ENCODE results near the gene PEX10.

The PEX10 gene

GRCh38 chr1:2400576-2400909, 11.8 kb downstream of the PEX10 start:
- H3K27ac ChIP-seq (ENCODE audit: insufficient read depth, low read length, poor library complexity, severe bottlenecking) = no peak overlapping the region
- H3K36me3 ChIP-seq (ENCODE audit: control insufficient read depth, insufficient read depth, low read length) = peaks cover 85% of the 10 kb centered on the region
- H3K4me1 ChIP-seq (ENCODE audit: control insufficient read depth, insufficient read depth, low read length, poor library complexity, severe bottlenecking) = no peaks in the 10 kb centered on the region
- DNase-seq = no peak
- no peak overlapping the region for H3K4me3 ChIP-seq (ENCODE audit: insufficient read depth, low read depth, low read length, poor library complexity, severe bottlenecking)
- no peaks in the 10 kb centered on the region for H3K27me3 ChIP-seq (replicated peaks; ENCODE audit: control insufficient read depth, insufficient read depth, low read length, poor library complexity, severe bottlenecking)
- no peaks in the 10 kb centered on the region for H3K9me3 ChIP-seq (ENCODE audit: control insufficient read depth, low read length)

GRCh38 chr1:2399890-2400575, 12.3 kb downstream of the PEX10 start:
- H3K4me1 ChIP-seq (ENCODE audit: control insufficient read depth, insufficient read depth, low read length, poor library complexity, severe bottlenecking) = no peaks in the 10 kb centered on the region
- no peaks in the 10 kb centered on the region for H3K27me3 ChIP-seq (replicated peaks; ENCODE audit: control insufficient read depth, insufficient read depth, low read length, poor library complexity, severe bottlenecking)
- H3K4me3 ChIP-seq (ENCODE audit: insufficient read depth, low read depth, low read length, poor library complexity, severe bottlenecking) = no peak overlapping the region
- DNase-seq = no peak
- H3K9me3 ChIP-seq (ENCODE audit: control insufficient read depth, low read length) = no peaks in the 10 kb centered on the region
- no peak overlapping the region for H3K27ac ChIP-seq (ENCODE audit: insufficient read depth, low read length, poor library complexity, severe bottlenecking)
- H3K36me3 ChIP-seq (ENCODE audit: control insufficient read depth, insufficient read depth, low read length) = peaks cover 80% of the 10 kb centered on the region

GRCh38 chr1:2398871-2399270, 13.5 kb downstream of the PEX10 start:
- DNase-seq = no peak
- H3K4me3 ChIP-seq (ENCODE audit: insufficient read depth, low read depth, low read length, poor library complexity, severe bottlenecking) = no peak overlapping the region
- peaks cover 3% of the 10 kb centered on the region for H3K4me1 ChIP-seq (ENCODE audit: control insufficient read depth, insufficient read depth, low read length, poor library complexity, severe bottlenecking)
- no peaks in the 10 kb centered on the region for H3K9me3 ChIP-seq (ENCODE audit: control insufficient read depth, low read length)
- no peak overlapping the region for H3K27ac ChIP-seq (ENCODE audit: insufficient read depth, low read length, poor library complexity, severe bottlenecking)
- peaks cover 76% of the 10 kb centered on the region for H3K36me3 ChIP-seq (ENCODE audit: control insufficient read depth, insufficient read depth, low read length)
- no peaks in the 10 kb centered on the region for H3K27me3 ChIP-seq (replicated peaks; ENCODE audit: control insufficient read depth, insufficient read depth, low read length, poor library complexity, severe bottlenecking)

GRCh38 chr1:2397007-2397679, 15.2 kb downstream of the PEX10 start:
- H3K4me3 ChIP-seq (ENCODE audit: insufficient read depth, low read depth, low read length, poor library complexity, severe bottlenecking) = no peak overlapping the region
- no peaks in the 10 kb centered on the region for H3K9me3 ChIP-seq (ENCODE audit: control insufficient read depth, low read length)
- peaks cover 60% of the 10 kb centered on the region for H3K36me3 ChIP-seq (ENCODE audit: control insufficient read depth, insufficient read depth, low read length)
- H3K27ac ChIP-seq (ENCODE audit: insufficient read depth, low read length, poor library complexity, severe bottlenecking) = no peak overlapping the region
- no peaks in the 10 kb centered on the region for H3K27me3 ChIP-seq (replicated peaks; ENCODE audit: control insufficient read depth, insufficient read depth, low read length, poor library complexity, severe bottlenecking)
- H3K4me1 ChIP-seq (ENCODE audit: control insufficient read depth, insufficient read depth, low read length, poor library complexity, severe bottlenecking) = peaks cover 14% of the 10 kb centered on the region
- no peak for DNase-seq

GRCh38 chr1:2396476-2396875, 15.9 kb downstream of the PEX10 start:
- no peaks in the 10 kb centered on the region for H3K27me3 ChIP-seq (replicated peaks; ENCODE audit: control insufficient read depth, insufficient read depth, low read length, poor library complexity, severe bottlenecking)
- no peak overlapping the region for H3K4me3 ChIP-seq (ENCODE audit: insufficient read depth, low read depth, low read length, poor library complexity, severe bottlenecking)
- no peak for DNase-seq
- no peak overlapping the region for H3K27ac ChIP-seq (ENCODE audit: insufficient read depth, low read length, poor library complexity, severe bottlenecking)
- H3K36me3 ChIP-seq (ENCODE audit: control insufficient read depth, insufficient read depth, low read length) = peaks cover 54% of the 10 kb centered on the region
- H3K9me3 ChIP-seq (ENCODE audit: control insufficient read depth, low read length) = no peaks in the 10 kb centered on the region
- peaks cover 15% of the 10 kb centered on the region for H3K4me1 ChIP-seq (ENCODE audit: control insufficient read depth, insufficient read depth, low read length, poor library complexity, severe bottlenecking)

- DNase-seq = no peak
- H3K4me1 ChIP-seq (ENCODE audit: control insufficient read depth, insufficient read depth, low read length, poor library complexity, severe bottlenecking) = peaks cover 15% of the 10 kb centered on the region
- peaks cover 54% of the 10 kb centered on the region for H3K36me3 ChIP-seq (ENCODE audit: control insufficient read depth, insufficient read depth, low read length)
- H3K4me3 ChIP-seq (ENCODE audit: insufficient read depth, low read depth, low read length, poor library complexity, severe bottlenecking) = no peak overlapping the region
- H3K9me3 ChIP-seq (ENCODE audit: control insufficient read depth, low read length) = no peaks in the 10 kb centered on the region
- H3K27me3 ChIP-seq (replicated peaks; ENCODE audit: control insufficient read depth, insufficient read depth, low read length, poor library complexity, severe bottlenecking) = no peaks in the 10 kb centered on the region
- no peak overlapping the region for H3K27ac ChIP-seq (ENCODE audit: insufficient read depth, low read length, poor library complexity, severe bottlenecking)
Measured at GRCh38 chr1:2396059-2396458, 16.3 kb downstream of the PEX10 start.

- no peak for DNase-seq
- no peak overlapping the region for H3K4me3 ChIP-seq (ENCODE audit: insufficient read depth, low read depth, low read length, poor library complexity, severe bottlenecking)
- no peaks in the 10 kb centered on the region for H3K9me3 ChIP-seq (ENCODE audit: control insufficient read depth, low read length)
- H3K4me1 ChIP-seq (ENCODE audit: control insufficient read depth, insufficient read depth, low read length, poor library complexity, severe bottlenecking) = peaks cover 15% of the 10 kb centered on the region
- H3K36me3 ChIP-seq (ENCODE audit: control insufficient read depth, insufficient read depth, low read length) = peaks cover 51% of the 10 kb centered on the region
- no peak overlapping the region for H3K27ac ChIP-seq (ENCODE audit: insufficient read depth, low read length, poor library complexity, severe bottlenecking)
- no peaks in the 10 kb centered on the region for H3K27me3 ChIP-seq (replicated peaks; ENCODE audit: control insufficient read depth, insufficient read depth, low read length, poor library complexity, severe bottlenecking)
Measured at GRCh38 chr1:2395245-2395644, 17.1 kb downstream of the PEX10 start.

- peaks cover 46% of the 10 kb centered on the region for H3K36me3 ChIP-seq (ENCODE audit: control insufficient read depth, insufficient read depth, low read length)
- no peaks in the 10 kb centered on the region for H3K27me3 ChIP-seq (replicated peaks; ENCODE audit: control insufficient read depth, insufficient read depth, low read length, poor library complexity, severe bottlenecking)
- H3K4me1 ChIP-seq (ENCODE audit: control insufficient read depth, insufficient read depth, low read length, poor library complexity, severe bottlenecking) = peaks cover 15% of the 10 kb centered on the region
- H3K9me3 ChIP-seq (ENCODE audit: control insufficient read depth, low read length) = no peaks in the 10 kb centered on the region
- DNase-seq = no peak
- H3K27ac ChIP-seq (ENCODE audit: insufficient read depth, low read length, poor library complexity, severe bottlenecking) = no peak overlapping the region
- H3K4me3 ChIP-seq (ENCODE audit: insufficient read depth, low read depth, low read length, poor library complexity, severe bottlenecking) = no peak overlapping the region
Measured at GRCh38 chr1:2394761-2395160, 17.6 kb downstream of the PEX10 start.

GRCh38 chr1:2394220-2394619, 18.1 kb downstream of the PEX10 start:
- Histone ChIP-seq H3K9me3 (ENCODE audit: control insufficient read depth, low read length) (no peaks in the 10 kb centered on the region), H3K4me1 (ENCODE audit: control insufficient read depth, insufficient read depth, low read length, poor library complexity, severe bottlenecking) (peaks cover 15% of the 10 kb centered on the region), H3K27me3 (replicated peaks; ENCODE audit: control insufficient read depth, insufficient read depth, low read length, poor library complexity, severe bottlenecking) (no peaks in the 10 kb centered on the region), H3K36me3 (ENCODE audit: control insufficient read depth, insufficient read depth, low read length) (peaks cover 41% of the 10 kb centered on the region), H3K4me3 (ENCODE audit: insufficient read depth, low read depth, low read length, poor library complexity, severe bottlenecking) (no peak overlapping the region), H3K27ac (ENCODE audit: insufficient read depth, low read length, poor library complexity, severe bottlenecking) (no peak overlapping the region)
- no peak for DNase-seq

GRCh38 chr1:2393471-2393877, 18.9 kb downstream of the PEX10 start:
- H3K27ac ChIP-seq (ENCODE audit: insufficient read depth, low read length, poor library complexity, severe bottlenecking) = no peak overlapping the region
- H3K4me1 ChIP-seq (ENCODE audit: control insufficient read depth, insufficient read depth, low read length, poor library complexity, severe bottlenecking) = peaks cover 15% of the 10 kb centered on the region
- H3K9me3 ChIP-seq (ENCODE audit: control insufficient read depth, low read length) = no peaks in the 10 kb centered on the region
- peaks cover 34% of the 10 kb centered on the region for H3K36me3 ChIP-seq (ENCODE audit: control insufficient read depth, insufficient read depth, low read length)
- DNase-seq = no peak
- H3K27me3 ChIP-seq (replicated peaks; ENCODE audit: control insufficient read depth, insufficient read depth, low read length, poor library complexity, severe bottlenecking) = no peaks in the 10 kb centered on the region
- no peak overlapping the region for H3K4me3 ChIP-seq (ENCODE audit: insufficient read depth, low read depth, low read length, poor library complexity, severe bottlenecking)

Measured in effector memory CD4-positive, alpha-beta T cell (primary cell).